22Rv1 (cell line): ENCODE results near the gene CAMK2D.

Experiments
- CTCF ChIP-seq: fragments of 450-650 bp; IDR thresholded peaks from 2 replicates; pipeline ENCODE4 v1.5.1; 2017; ENCODE audit warnings: mild to moderate bottlenecking
- ZFX ChIP-seq: fragments of 450-650 bp; IDR thresholded peaks from 2 replicates; pipeline ENCODE4 v1.6.1; 2017; ENCODE audit warnings: antibody characterized with exemption, borderline replicate concordance

DNA sequence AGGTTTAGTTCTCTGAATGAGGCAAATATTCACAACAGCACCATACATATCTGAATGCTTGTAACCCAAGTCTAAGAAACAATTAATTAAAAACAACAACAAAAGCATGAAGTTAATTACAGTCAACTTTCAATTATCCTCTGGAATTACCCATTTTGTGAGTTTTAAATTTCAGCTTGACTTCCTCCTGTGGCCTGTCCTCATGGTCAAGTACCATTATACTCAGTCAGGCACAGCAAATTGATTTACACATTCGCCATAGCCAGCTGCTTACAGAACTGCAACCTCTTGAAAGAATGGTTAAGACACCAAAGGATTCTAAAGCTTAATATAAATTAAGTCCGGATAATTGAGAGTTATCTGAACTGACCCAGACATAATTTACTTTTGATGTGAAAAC, 306.5 kb downstream of the CAMK2D start:
- TF ChIP-seq CTCF (no peak), ZFX (no peak)
